Ishikawa (cell line): ENCODE results near the gene CLTCL1.

Experiments used
- CEBPB ChIP-seq: IDR thresholded peaks from 2 replicates; pipeline ENCODE4 v1.6.1; 2012
- CREB1 ChIP-seq: IDR thresholded peaks from 2 replicates; pipeline ENCODE4 v1.6.1; 2012; ENCODE audit warnings: low read depth
- RAD21 ChIP-seq: IDR thresholded peaks from 2 replicates; pipeline ENCODE4 v1.6.1; 2012; ENCODE audit warnings: low read depth
- TAF1 ChIP-seq: IDR thresholded peaks from 2 replicates; pipeline ENCODE4 v1.6.1; 2012; ENCODE audit warnings: low read depth, mild to moderate bottlenecking
- YY1 ChIP-seq: IDR thresholded peaks from 2 replicates; pipeline ENCODE4 v1.6.1; 2012; ENCODE audit warnings: low read depth
- ZBTB7A ChIP-seq: IDR thresholded peaks from 2 replicates; pipeline ENCODE4 v1.6.1; 2012; ENCODE audit warnings: low read depth
- TF ChIP-seq, protein P1 (sequence below): IDR thresholded peaks from 2 replicates; pipeline ENCODE4 v1.6.1; 2012; ENCODE audit warnings: low read depth, mild to moderate bottlenecking
- TF ChIP-seq, protein P2 (sequence below): IDR thresholded peaks from 2 replicates; pipeline ENCODE4 v1.6.1; 2012

DNA sequence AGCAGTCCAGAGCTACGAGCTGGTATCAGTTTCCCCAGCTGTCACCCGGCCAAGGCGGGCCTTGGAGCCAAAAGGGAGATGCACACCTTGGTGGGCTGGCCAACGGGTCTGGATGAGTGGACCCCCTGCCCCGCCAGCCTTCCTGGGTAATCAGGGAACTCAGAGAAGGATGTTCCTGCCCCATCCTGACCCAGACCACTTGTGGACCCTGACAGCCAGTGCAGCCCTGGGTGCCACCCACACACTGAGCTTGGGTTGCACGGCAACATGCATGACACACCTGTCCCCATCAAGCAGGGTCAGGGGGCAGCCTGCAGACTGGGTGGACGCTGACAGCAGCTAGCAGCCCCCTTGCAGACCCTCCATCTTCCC is 121.6 kb downstream of the CLTCL1 start:
- TF ChIP-seq, protein P1, sequence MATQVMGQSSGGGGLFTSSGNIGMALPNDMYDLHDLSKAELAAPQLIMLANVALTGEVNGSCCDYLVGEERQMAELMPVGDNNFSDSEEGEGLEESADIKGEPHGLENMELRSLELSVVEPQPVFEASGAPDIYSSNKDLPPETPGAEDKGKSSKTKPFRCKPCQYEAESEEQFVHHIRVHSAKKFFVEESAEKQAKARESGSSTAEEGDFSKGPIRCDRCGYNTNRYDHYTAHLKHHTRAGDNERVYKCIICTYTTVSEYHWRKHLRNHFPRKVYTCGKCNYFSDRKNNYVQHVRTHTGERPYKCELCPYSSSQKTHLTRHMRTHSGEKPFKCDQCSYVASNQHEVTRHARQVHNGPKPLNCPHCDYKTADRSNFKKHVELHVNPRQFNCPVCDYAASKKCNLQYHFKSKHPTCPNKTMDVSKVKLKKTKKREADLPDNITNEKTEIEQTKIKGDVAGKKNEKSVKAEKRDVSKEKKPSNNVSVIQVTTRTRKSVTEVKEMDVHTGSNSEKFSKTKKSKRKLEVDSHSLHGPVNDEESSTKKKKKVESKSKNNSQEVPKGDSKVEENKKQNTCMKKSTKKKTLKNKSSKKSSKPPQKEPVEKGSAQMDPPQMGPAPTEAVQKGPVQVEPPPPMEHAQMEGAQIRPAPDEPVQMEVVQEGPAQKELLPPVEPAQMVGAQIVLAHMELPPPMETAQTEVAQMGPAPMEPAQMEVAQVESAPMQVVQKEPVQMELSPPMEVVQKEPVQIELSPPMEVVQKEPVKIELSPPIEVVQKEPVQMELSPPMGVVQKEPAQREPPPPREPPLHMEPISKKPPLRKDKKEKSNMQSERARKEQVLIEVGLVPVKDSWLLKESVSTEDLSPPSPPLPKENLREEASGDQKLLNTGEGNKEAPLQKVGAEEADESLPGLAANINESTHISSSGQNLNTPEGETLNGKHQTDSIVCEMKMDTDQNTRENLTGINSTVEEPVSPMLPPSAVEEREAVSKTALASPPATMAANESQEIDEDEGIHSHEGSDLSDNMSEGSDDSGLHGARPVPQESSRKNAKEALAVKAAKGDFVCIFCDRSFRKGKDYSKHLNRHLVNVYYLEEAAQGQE: no peak
- TF ChIP-seq YY1 (no peak), TAF1 (no peak), CEBPB (no peak), ZBTB7A (no peak), RAD21 (no peak), CREB1 (no peak)
- TF ChIP-seq, protein P2, sequence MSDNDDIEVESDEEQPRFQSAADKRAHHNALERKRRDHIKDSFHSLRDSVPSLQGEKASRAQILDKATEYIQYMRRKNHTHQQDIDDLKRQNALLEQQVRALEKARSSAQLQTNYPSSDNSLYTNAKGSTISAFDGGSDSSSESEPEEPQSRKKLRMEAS: no peak
